Measurements from ENCODE around the gene OCA2.
"Not testable (repeated sequence)": the region's sequence is repeated elsewhere in the genome, so short reads cannot be mapped to it uniquely, and the experiment has no call there.

The OCA2 gene

DNA sequence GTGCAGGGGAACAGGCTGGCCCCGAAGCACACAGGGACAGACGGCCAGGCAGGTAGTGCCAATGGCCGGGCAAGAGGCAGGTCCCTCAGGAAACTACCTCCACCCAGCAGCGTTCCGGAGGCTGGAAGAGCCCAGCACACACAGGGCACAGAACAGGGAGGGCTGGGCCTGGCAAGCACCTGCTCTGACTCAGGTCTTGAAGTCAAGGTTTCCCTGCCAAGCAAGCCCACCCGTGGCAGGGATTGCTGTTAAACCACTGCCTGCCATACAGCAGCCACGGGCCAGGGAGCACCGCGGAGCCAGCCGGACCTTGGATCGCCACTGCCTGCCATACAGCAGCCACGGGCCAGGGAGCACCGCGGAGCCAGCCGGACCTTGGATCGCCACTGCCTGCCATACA lies 22.5 kb upstream of the OCA2 start:
- DNase-seq (ENCODE audit: low read depth in 1 of 2, low spot score in 1 of 2), result not testable (repeated sequence)

DNA sequence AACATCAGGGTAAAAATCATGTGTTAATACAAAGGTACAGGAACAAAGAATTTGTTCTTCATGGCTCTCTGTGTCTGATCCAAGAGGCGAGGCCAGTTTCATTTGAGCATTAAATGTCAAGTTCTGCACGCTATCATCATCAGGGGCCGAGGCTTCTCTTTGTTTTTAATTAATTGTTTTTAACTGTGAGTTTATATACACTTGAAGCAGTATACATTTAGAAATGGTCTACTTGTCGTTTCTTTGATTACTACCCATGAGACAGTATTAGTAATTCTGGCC lies 21.2 kb upstream of the OCA2 start:
- DNase-seq (ENCODE audit: low read depth in 1 of 2, low spot score in 1 of 2), result no peak

DNA sequence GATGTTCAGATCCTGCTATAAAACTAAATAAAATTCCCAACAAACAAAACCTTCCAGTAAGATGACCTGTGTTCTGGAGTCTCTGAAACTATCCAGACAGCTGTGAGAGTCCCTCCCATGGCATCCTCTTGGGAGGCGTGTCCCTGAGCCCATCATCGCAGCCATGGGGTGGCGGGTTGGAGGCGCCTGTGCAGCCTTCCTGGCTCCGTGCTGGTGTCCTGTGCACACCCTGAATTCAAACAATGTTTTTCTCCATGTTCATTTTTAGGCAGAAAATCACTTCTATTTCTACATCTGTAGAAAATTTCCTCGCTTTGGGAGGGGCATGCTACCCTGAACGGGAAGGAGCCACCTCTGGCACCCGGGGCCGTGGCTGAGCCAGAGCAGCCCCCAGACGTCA lies 19.4 kb upstream of the OCA2 start:
- no peak for DNase-seq (ENCODE audit: low read depth in 1 of 2, low spot score in 1 of 2)

DNA sequence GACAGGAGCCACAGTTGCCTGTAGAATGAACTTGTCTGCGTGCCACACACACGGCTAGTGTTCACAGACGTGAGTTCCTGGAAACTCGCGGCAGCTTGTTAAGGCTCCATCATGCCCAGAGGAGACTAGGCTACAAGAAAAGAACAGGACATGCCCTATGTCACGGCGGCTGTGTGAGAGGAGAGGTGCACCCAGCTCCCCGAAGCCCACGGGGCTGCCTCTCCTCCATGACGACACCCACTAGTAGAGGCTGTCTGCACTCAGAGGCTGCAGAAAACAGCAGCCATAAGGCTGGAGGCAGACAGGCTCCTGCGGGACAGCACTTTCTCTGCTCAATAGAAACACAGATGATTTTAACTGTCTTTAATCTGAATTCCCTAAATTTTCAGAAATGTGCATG lies 19.0 kb upstream of the OCA2 start:
- DNase-seq (ENCODE audit: low read depth in 1 of 2, low spot score in 1 of 2), result no peak

DNA sequence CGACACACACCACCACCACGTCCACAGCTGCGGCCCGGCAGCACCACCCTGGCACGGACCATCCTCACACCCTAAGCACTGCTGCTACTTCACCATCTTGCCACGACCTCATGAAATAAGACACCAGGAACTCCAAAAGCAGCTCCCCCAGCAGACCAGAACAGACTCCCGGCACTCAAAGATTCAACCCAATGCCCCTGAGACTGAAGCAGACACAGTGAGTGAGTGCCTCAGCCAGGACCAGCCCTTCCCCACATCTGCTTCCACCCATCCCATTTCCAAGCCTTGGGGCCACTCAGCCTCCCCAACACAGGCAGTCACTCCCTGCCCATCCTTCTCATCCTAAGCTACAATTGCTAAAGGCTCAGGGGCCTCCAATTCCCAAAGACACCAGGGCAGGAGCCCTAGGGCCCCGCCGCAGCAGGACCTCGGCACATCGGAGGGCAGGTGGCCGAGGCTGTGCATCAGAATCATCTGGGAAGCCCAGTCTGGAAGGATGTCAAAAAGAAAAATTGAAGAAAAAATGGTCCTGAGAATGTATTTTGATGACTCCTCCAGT lies 18.4 kb upstream of the OCA2 start:
- DNase-seq (ENCODE audit: low read depth in 1 of 2, low spot score in 1 of 2), result no peak

DNA sequence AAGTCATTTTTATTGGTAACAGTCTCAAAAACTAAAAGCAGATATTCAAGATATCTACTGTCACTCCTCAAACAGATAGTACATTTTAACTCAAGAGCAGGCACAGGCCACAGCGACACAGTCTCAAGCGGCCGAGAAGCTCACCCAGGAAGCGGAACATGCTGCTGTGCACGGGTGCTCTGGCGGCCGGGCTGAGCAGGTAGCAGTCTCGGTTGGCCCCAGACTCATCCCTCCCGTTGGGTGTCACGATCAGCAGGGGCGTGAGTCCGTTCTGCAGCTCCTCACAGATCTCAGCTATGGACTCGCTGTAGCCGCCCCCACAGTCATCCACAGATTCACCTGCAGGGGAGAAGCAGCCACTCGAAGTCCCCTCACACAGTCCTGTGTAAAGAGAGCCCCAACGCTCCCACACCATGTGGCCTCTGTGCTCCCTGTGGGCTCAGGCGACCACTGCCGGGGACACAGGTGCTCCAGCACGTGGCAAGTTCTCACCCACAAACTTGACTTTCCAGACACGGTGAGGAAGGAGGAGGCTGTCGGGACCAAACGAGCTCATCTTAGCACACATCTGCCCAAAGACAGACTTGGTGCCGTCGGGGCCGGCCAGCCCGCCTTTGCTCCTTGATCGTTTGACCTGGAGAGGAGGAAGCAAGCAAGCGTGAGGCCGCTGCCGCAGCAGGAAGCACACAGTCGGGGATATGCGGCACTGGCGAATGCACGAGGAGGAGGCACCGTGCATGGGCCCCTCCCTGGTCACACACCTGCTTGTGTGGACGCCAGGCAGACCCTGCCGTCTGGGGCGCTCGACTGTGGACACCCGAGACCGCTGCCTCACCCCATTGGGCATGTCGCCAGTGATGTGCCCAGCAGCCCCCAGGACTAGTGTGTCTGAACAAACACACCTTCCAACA lies 17.7 kb upstream of the OCA2 start:
- no peak for DNase-seq (ENCODE audit: low read depth in 1 of 2, low spot score in 1 of 2)

DNA sequence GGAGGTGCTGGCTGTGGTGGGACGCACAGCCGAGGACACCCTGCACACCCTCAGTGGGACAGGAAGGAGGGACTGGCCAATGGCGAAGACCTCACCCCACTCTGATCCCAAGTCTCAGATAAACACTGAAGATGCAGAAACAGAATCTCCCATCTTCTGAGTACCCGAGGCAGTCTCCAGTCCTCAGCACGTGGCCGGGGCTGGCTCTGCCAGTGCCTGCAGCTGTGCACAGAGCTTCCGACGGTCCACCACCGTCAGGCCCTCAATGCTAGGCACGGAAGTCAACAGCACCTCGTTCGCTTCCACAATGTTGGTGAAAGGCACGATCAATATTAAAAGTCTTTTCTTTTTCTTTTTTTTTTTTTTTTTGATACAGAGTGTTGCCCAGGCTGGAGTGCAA lies 16.8 kb upstream of the OCA2 start:
- DNase-seq (ENCODE audit: low read depth in 1 of 2, low spot score in 1 of 2), result no peak

DNA sequence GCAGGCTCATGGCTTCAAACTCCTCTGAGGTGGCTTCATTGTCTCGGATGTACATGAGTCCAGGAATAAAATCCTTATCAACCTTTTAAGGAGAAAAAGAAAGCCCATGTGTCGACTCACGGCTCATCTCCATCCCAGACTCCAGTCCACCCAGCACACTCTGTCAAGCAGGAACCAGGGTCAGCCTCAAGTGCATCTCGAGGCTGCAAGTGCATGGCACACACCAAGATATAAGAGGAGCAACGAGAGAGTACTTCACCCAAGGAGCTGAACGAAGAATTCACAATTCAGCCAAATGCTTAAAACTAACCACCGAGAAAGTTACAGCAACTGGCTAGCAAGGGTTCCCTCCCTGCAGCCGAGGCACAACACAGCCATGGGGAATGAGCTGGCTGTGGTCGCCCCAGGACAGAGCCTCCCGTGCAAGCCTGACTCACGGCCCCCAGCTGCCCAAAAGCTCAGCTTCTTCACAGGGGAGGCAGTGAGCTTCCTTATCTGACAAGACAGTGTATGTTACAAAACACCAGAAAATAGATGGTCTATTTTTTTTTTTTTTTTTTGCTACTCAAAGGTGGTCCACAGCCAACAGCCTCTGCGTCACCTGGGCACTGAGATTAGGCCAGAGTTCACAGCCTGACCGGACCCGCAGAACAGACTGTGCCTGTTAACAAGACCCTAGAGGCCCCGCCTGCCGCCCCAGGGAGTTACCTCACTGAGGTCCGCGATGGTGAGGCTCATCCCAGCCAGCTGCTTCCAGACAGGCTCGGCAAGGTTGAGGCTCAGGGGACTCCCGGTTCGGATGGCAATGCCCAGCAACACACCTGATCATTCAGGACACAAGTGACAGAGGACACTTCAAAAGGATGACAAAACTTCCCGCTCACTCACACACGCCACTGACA lies 15.9 kb upstream of the OCA2 start:
- DNase-seq (ENCODE audit: low read depth in 1 of 2, low spot score in 1 of 2), result no peak

DNA sequence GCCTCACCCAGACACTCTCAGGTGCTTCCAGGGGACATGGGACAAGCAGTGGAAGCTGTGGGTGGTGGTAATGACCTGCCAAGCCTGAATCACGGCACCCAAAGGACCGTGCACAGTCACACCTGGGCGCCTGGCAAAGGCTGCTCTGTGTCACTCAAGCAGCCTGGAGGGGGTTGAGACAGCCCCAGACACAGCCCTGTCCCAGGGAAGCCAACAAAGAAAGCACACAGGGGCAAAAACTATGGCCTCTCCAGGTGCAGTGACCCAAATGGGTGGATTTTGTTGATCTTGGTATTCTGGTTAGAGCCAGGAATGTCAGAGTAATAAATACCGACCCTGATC lies 15.0 kb upstream of the OCA2 start:
- no peak for DNase-seq (ENCODE audit: low read depth in 1 of 2, low spot score in 1 of 2)

DNA sequence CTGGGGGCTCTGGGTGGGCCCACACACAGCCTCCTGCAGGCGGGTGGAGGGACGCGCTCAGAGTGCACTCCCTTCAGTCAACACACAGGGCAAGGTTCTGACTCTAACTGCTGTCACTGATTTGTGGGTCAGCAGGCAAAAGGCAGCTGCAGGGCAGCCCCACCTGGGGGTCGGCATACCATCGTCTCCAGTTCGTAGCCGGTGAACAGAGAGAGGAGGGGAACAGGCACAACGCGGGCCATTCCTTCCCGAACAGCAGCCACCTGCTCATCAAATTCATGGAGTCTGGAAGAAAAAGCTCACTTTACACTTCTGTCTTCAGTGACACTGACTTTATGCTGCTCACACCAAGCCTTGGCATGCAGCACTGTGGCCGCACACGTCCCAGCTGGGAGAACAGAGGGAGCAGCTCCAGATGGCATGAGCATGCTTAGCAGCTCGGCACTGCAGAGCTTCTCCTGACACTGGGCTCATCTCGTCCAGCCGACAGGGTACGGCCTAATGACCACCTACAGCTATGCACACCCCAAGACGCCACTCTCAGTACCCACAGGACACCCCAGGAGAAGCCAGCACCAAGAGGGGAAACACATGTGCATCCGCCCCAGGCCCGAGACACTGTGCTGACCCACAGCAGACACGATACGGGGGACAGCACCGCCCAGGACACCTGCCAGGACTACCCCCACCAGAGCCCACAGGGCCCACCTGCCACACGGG lies 14.4 kb upstream of the OCA2 start:
- no peak for DNase-seq (ENCODE audit: low read depth in 1 of 2, low spot score in 1 of 2)

DNA sequence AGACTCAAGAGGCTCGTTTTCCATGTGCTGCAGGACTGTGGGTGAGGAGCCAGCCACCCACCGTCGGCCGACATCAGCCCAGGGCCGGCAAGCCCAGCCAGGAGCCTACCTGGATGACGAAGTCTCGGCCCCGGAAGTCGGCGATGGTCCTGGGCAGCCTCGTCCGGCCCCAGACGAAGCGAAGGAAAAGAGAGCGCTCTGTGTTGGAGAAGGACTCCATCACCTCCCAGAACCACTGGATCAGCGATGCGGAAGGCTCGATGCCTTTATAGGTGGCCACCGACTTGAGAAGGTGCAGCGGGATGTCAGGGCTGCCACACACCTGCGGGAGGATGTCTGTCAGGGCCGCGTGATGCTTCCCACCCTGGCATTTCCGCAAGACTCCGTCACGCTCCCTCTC lies 13.8 kb upstream of the OCA2 start:
- DNase-seq (ENCODE audit: low read depth in 1 of 2, low spot score in 1 of 2), result no peak

DNA sequence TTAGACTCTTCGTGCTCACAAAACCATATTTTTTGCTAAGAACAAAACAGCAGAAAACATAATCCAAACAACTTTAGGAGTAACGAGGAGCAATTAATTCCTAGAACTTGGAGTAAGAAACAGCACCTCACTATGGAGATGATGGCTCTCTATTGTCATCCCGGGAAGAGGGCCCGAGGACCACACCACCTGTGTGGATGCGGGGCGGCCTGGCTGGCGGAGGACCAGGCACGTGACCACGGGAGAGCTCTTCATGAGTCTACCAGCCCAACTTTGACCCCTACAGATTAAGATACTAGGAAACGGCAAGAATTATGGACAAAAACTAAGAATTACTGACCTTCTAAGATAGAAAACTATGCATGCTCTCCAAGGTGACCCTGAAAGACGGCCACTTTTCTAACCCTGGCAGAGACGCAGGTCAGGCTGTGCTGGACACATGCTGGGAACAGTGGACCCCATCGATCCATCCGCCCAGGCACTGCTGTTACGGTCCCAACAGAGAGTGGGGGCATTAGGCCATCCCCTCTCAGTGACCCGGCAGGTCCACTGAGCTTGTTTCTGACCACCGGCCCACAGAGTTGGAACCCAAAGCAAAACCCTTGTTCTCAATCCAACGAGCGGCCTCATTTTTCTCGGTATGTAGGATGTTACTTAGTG lies 13.1 kb upstream of the OCA2 start:
- DNase-seq (ENCODE audit: low read depth in 1 of 2, low spot score in 1 of 2), result no peak

DNA sequence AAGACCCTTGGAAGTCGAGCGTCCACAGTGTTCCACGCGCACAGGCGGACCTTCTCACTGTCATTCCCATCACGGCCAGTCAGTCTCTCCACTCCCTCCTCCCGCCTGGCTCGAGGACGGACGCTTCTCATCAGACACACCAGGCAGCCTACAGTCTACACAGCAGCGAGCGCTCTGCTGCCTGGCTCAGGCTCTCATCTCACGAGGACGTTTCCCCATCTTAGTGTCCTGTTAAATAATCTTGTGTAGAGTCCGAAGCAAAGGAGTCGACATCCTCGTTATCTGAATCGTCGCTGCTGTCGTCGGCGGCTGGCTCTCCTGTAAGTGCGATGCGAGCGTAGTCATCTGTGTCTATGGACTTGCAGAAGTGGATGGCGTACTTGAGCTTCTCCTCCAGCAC lies 12.4 kb upstream of the OCA2 start:
- DNase-seq (ENCODE audit: low read depth in 1 of 2, low spot score in 1 of 2), result no peak

DNA sequence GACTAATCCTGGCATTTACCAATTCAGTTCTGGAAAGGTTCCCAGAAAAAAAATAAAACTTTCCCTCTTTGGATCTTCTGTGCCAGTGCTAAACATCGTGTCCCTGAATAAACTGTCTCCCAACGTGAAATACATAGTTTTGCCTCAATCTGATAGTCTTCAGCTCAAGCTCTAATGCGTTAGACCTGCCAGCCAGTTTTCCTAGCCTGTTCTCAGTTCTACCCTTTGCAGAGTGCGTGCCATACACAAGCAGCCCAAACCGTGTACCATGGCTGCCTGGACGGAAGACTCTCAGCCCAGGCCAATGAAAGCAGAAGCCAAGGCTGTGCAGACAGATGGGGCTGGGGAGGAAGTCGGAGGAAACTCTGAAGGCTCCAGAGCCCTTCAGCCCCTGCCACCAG lies 11.4 kb upstream of the OCA2 start:
- no peak for DNase-seq (ENCODE audit: low read depth in 1 of 2, low spot score in 1 of 2)

DNA sequence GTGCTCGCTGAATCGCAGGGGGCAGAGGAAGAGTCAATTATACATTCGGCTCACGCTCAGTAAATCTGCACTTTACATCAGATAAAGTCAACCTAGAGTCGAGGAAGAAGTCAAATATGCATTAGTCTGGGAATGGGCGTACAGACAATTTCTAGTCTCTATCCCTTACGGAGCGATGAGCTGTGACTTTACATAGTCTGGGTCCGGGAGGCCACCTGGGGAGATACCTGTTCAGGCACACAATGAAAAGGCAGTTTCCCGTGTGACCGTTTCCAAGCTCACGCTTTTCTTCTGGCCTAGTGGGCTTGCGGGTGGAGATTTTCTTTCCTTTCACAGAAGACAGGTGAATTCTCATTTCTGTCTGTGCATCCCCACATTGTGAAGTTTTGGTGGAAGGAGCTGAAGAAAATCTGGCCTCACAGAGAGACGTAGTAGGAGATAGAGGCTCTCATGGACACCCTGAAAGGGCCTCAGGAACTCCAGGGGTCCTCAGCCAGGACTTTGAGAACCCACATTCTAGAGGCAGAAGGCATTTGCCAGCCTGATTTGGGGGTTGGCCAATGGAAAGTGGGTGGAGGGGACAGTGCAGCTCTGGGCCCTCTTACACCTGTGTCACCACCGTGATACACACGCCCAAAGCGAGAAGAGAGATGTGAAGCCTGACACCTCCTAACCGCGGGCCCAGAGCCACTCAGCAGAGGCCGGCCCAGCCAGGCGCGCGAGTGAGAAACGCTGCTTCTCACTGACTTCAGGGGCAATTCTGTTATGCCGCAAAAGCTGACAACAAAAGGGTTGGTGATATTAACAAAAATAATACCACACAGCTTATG lies 10.7 kb upstream of the OCA2 start:
- DNase-seq (ENCODE audit: low read depth in 1 of 2, low spot score in 1 of 2), result no peak

DNA sequence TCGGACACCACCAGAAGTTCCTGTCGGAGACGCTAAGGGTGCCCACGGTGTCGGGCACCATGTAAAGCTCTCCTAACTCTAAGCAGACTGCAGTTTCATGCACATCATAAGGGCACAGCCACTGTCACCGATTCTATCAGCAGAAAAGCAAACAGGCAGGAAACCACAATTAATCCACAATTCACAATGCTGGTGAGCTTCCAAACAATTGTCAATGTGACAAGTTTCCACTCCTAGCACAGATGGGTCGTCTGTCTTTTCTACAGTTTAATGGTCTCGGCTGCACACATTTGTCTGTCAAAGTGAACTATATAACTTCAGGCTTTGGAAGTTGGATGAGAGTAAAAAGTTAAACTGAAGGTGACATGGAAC lies 8.8 kb upstream of the OCA2 start:
- DNase-seq (ENCODE audit: low read depth in 1 of 2, low spot score in 1 of 2), result no peak

DNA sequence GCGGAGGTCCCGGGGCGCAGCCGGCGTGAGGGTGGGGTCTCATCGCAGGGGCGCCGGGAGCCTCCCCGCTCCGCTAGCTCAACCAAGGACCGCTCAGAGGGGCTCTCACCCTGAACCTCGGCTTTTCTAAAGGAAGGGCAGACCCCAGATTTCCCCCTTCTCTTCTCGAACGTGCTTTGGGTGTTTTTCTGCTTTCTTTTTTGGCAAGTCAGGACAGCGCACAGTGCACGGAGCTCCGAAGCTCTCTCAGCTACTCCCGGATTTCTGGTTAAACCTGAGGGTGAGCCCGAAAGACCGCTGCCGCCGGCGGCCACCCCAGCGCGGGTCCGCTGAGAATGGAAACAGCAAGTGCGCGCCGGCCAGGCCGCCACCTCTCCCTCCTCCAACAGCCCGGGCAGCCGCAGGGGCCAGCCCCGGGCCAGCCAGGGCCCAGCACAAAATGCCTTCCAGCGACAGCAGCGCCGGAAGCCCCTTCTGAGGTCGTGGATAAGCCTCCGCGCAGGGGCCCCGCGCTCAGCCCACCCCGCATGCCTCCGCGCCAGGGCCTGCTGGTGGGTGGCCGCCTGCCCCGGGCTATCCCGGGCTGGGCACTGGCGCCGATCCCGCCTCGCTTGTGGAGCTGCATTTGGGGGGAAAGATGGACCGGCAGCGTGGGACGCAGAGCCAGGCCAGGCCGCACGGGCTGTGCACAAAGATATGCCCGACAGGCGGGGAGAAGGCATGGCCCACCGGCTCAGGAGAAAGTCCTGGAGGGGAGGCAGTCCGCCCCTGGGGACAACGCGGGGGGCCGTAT lies 8.2 kb upstream of the OCA2 start:
- no peak for DNase-seq (ENCODE audit: low read depth in 1 of 2, low spot score in 1 of 2)

DNA sequence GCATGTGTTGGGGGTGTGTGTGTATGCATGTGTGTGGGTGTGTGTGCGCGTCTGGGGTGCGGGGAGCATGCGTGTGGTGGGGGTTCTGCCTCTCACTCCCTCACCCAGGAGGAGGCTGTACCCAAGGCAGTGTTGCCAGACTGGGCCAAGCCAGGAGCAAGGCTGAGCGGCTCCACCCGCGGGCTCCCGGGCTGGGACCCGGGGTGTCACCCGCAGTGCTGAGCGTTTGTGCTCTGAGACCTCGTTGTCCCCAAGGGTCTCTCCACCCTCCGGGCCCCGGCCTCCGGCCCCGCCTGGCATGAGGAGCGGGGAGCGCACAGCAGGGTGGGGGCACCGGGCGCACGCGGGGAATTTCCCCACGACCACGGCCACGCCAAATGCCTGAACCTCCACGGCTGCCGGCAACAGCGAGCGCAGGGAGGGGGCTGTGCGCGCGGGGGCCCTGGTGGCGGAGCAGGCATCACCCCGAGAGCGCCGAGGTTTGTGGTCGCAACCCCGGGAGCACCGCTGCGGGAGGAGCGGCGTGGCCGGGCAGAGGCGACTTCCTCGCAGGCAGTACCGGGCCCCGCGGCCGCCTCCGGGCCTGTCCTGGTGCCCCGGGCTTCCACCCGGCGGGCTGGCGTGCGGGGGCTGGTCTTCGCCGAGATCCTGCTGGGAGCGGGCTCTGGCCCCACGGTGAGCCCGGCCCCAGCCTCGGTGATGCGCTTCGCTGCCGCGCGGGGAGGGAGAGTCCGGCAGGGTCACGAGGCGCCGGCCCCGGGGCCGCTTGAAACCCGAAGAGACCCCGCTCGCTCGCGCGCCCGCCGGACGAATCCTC lies 7.4 kb upstream of the OCA2 start:
- no peak for DNase-seq (ENCODE audit: low read depth in 1 of 2, low spot score in 1 of 2)

DNA sequence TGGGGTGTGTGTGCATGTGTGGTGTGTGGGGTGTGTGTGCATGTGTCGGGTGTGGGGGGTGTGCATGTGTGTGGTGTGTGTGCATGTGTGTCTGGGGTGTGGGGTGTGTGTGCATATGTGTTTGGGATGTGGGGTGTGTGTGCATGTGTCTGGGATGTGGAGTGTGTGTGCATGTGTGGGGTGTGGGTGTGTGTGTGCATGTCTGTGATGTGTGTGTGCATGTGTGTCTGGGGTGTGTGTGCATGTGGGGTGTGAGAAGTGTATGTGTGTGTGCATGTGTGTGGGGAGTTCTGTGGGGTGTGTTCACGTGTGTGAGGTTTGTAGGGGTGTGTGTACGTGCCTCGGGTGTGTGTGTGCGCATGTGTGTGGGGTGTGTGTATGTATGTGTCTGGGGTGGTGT lies 6.7 kb upstream of the OCA2 start:
- no peak for DNase-seq (ENCODE audit: low read depth in 1 of 2, low spot score in 1 of 2)

Measured in stimulated activated CD4-positive, alpha-beta T cell treated with anti-CD3 and anti-CD28 coated beads, Interleukin-15, amount 100 ng/mL, for 1 hour (primary cell).